ENCODE results near the gene MEGF10. TPM values are rescaled to one million over a fixed set of nuclear protein-coding genes. Genes with fewer than 3 reads are reported as not detected.

MEGF10 gene
- total and polyA plus RNA-seq, 12 donors: 0.94 to 45.1 (median 9.1) TPM

DNA sequence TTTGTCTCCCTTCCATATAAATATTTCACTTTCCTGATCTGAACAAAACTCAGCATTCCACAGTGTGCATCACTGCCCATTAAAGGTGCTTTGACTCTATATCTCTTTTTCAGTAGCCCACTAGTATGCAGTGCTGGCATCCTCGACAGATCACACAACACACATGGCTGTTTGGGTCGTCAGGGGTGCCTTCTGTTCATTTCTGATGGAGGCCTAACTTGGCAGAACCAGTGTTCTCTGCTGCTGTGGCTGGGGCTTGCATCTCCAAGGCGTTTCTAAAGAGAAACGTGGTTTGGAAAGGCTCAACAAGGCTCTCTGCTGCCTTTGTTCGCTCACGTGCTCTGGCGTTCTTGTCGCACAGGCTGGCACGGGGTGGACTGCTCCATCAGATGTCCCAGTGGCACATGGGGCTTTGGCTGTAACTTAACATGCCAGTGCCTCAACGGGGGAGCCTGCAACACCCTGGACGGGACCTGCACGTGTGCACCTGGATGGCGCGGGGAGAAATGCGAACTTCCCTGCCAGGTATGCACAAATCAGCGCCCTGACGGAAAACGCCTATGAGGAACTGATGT is 129.2 kb downstream of the MEGF10 start:
- DNase-seq: no peak
- Histone ChIP-seq H3K27me3 (no peaks in the 10 kb centered on the region), H3K9me3 (replicated peaks in 1 of 3) (no peaks in the 10 kb centered on the region), H3K27ac (no peak overlapping the region), H3K36me3 (replicated peaks in 1 of 2) (no peaks in the 10 kb centered on the region), H3K4me3 (no peak overlapping the region), H3K4me1 (replicated peaks in 1 of 2) (no peaks in the 10 kb centered on the region)
- 92 to 95% (median 93%) methylated on average over 15 to 18 of the region's 18 CpGs for WGBS, 4 donors
- intact Hi-C loops (cut with DNase I): no loop called here
- TF ChIP-seq POLR2A (IDR thresholded peaks at IDR 0.05): no peak
- TF ChIP-seq, protein P1, sequence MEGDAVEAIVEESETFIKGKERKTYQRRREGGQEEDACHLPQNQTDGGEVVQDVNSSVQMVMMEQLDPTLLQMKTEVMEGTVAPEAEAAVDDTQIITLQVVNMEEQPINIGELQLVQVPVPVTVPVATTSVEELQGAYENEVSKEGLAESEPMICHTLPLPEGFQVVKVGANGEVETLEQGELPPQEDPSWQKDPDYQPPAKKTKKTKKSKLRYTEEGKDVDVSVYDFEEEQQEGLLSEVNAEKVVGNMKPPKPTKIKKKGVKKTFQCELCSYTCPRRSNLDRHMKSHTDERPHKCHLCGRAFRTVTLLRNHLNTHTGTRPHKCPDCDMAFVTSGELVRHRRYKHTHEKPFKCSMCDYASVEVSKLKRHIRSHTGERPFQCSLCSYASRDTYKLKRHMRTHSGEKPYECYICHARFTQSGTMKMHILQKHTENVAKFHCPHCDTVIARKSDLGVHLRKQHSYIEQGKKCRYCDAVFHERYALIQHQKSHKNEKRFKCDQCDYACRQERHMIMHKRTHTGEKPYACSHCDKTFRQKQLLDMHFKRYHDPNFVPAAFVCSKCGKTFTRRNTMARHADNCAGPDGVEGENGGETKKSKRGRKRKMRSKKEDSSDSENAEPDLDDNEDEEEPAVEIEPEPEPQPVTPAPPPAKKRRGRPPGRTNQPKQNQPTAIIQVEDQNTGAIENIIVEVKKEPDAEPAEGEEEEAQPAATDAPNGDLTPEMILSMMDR (IDR thresholded peaks at IDR 0.05): no peak

DNA sequence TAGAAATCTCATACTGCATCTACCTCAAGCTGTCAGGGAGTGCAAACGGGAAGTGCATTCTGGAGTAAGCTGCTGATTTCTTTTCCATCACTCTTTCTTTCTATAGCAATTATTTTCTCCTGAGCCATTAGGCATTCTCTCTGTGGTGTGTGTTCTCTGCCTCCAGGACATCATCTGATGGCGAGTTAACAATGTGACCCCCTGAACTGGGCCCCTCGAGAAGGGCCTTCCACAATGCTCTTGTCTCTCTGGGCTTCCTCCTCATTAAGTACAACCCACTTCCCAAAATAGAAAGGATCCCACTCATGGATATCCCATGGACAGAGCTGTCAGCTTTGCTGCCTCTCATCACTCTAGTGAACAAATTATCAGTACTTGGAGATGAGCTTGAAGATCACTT is 130.2 kb downstream of the MEGF10 start:
- WGBS, 4 donors: 53 to 71% (median 64%) methylated on average over 3 of the region's 3 CpGs
- Histone ChIP-seq H3K36me3 (replicated peaks in 1 of 2) (no peaks in the 10 kb centered on the region), H3K4me1 (replicated peaks in 1 of 2) (no peaks in the 10 kb centered on the region), H3K27me3 (no peaks in the 10 kb centered on the region), H3K4me3 (no peak overlapping the region), H3K9me3 (replicated peaks in 1 of 3) (no peaks in the 10 kb centered on the region), H3K27ac (no peak overlapping the region)
- TF ChIP-seq, protein P1 (IDR thresholded peaks at IDR 0.05): no peak
- no peak for TF ChIP-seq POLR2A (IDR thresholded peaks at IDR 0.05)
- intact Hi-C loops (cut with DNase I): no loop called here
- DNase-seq: no peak

DNA sequence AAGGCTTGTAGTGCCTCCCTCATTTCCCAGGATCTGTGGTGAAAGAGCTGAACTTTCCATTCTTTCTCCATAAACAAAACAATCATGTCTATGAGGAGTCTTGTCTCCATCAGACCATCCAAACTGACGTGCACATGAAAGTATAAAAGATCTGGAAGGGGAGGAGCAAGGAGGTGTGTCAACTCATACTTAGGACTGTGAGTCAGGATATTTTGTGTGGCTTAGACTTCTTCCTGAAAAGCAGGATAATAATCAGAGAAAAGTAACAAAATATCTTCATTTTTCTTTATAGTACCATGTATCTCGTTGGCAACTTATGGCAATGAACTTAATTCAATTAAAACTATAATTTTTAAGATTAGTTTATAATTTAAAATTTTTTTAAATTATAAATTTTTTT is 130.9 kb downstream of the MEGF10 start:
- TF ChIP-seq POLR2A (IDR thresholded peaks at IDR 0.05): no peak
- TF ChIP-seq, protein P1 (IDR thresholded peaks at IDR 0.05): no peak
- Histone ChIP-seq H3K9me3 (replicated peaks in 1 of 3) (no peaks in the 10 kb centered on the region), H3K27ac (no peak overlapping the region), H3K27me3 (no peaks in the 10 kb centered on the region), H3K4me3 (no peak overlapping the region), H3K36me3 (replicated peaks in 1 of 2) (no peaks in the 10 kb centered on the region), H3K4me1 (replicated peaks in 1 of 2) (no peaks in the 10 kb centered on the region)
- 75 to 88% (median 80%) methylated on average over 2 of the region's 2 CpGs for WGBS, 4 donors
- intact Hi-C loops (cut with DNase I): no loop called here
- DNase-seq: no peak

DNA sequence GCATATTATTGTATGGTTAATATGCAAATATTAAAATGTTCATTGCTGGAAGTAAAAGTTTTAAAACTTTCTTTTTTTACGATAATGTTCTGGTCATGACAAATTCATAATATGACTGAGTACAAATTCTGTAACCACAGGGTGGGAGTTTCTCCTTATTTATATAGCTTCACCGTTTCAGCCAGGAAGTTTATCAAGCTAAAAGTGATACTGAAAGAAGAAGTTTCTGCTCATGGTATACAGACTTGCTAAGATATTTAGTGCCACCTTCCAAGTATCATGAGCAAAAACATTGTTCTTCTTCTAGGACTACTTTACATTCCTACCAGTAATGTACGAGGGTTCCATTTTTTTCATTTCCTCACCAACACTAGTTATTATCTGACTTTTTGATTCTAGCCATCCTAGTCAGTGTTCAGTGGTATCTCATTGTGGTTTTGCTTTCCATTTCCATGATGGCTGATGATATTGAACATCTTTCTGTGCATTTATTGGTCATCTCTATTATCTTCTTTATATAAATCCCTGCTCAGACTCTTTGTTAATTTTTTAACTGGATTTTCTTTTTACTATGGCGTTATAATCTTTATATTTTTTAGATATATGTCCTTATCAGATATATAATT is 132.7 kb downstream of the MEGF10 start:
- Histone ChIP-seq H3K27ac (no peak overlapping the region), H3K9me3 (replicated peaks in 1 of 3) (no peaks in the 10 kb centered on the region), H3K4me3 (no peak overlapping the region), H3K36me3 (replicated peaks in 1 of 2) (no peaks in the 10 kb centered on the region), H3K27me3 (no peaks in the 10 kb centered on the region), H3K4me1 (replicated peaks in 1 of 2) (no peaks in the 10 kb centered on the region)
- intact Hi-C loops (cut with DNase I): no loop called here
- no peak for TF ChIP-seq POLR2A (IDR thresholded peaks at IDR 0.05)
- TF ChIP-seq, protein P1 (IDR thresholded peaks at IDR 0.05): no peak
- WGBS, 4 donors: 78 to 85% (median 82%) methylated on average over 4 of the region's 4 CpGs
- no peak for DNase-seq
